PC-3 (cell line): Measurements from ENCODE around the gene RNASE13. TPM values are rescaled to one million over a fixed set of nuclear protein-coding genes. Genes with fewer than 3 reads are reported as not detected.

ENCODE experiments used
- ATAC-seq: fragments of 200-7000 bp; cut with Tn5 transposase; 2 replicates; pipeline ENCODE4 v1.9.1; 2020; ENCODE audit warnings: mild to moderate bottlenecking, moderate library complexity
- BruUV-seq: library from RNA; stranded (reverse); fragments of 400-500 nt; replicated peaks from 2 replicates; lab custom pipeline; 2021; lab: Mats Ljungman, UMichigan
- CTCF ChIA-PET: fragments of 300-600 bp; sonication (Branson Sonifier 250); formaldehyde crosslinking; loops from one replicate; lab custom pipeline; 2022; ENCODE audit warnings: antibody characterized with exemption; lab: Charles Lee
- POLR2A ChIA-PET: fragments of 300-600 bp; sonication (Branson Sonifier 250); formaldehyde crosslinking; loops from one replicate; lab custom pipeline; 2022; ENCODE audit warnings: antibody characterized with exemption; ENCODE audit not compliant: unreplicated experiment; lab: Charles Lee
- DNase-seq: peaks from one replicate; pipeline ENCODE4 v3.0.0-alpha.2; 2015
- H2AFZ ChIP-seq: fragments of 300-600 bp; sonication (generic); 2 replicates; pipeline ENCODE4 v1.6.0; 2016; ENCODE audit warnings: antibody characterized with exemption, low read length
- H3F3A ChIP-seq: fragments of 300-600 bp; sonication (generic); one replicate; pipeline ENCODE4 v1.6.0; 2017; ENCODE audit warnings: antibody characterized with exemption, low read length, control low read depth, mild to moderate bottlenecking; ENCODE audit not compliant: unreplicated experiment
- H3K27ac ChIP-seq: fragments of 300-600 bp; sonication (generic); 2 replicates; pipeline ENCODE4 v1.5.1; 2016; ENCODE audit warnings: mild to moderate bottlenecking, low read length
- H3K27me3 ChIP-seq: fragments of 300-600 bp; sonication (generic); 2 replicates; pipeline ENCODE4 v1.6.1; 2016; ENCODE audit warnings: low read length, mixed read lengths
- H3K36me3 ChIP-seq: fragments of 300-600 bp; sonication (generic); 2 replicates; pipeline ENCODE4 v1.6.1; 2016; ENCODE audit warnings: low read depth, mixed run types, low read length, mixed read lengths
- H3K4me1 ChIP-seq: fragments of 300-600 bp; sonication (generic); 2 replicates; pipeline ENCODE4 v1.5.1; 2016; ENCODE audit warnings: low read length; ENCODE audit not compliant: insufficient read depth
- H3K4me2 ChIP-seq: fragments of 300-600 bp; sonication (generic); 2 replicates; pipeline ENCODE4 v1.6.0; 2016; ENCODE audit warnings: low read length
- H3K4me3 ChIP-seq: fragments of 300-600 bp; sonication (generic); 2 replicates; pipeline ENCODE4 v1.5.1; 2016; ENCODE audit warnings: mild to moderate bottlenecking, low read length, mixed read lengths
- H3K79me2 ChIP-seq: fragments of 300-600 bp; sonication (generic); 2 replicates; pipeline ENCODE4 v1.6.1; 2017; ENCODE audit warnings: low read length, mixed read lengths
- H3K9ac ChIP-seq: fragments of 300-600 bp; sonication (generic); 2 replicates; pipeline ENCODE4 v1.6.0; 2016; ENCODE audit warnings: mild to moderate bottlenecking, low read length
- H3K9me2 ChIP-seq: fragments of 300-600 bp; sonication (generic); replicated peaks from 2 replicates; pipeline ENCODE4 v1.6.1; 2016; ENCODE audit warnings: mixed run types, low read length, mixed read lengths
- H3K9me3 ChIP-seq: fragments of 300-600 bp; sonication (generic); 2 replicates; pipeline ENCODE4 v1.6.1; 2016; ENCODE audit warnings: low read length, mixed read lengths
- H4K20me1 ChIP-seq: fragments of 300-600 bp; sonication (generic); 2 replicates; pipeline ENCODE4 v1.6.1; 2016; ENCODE audit warnings: low read length, mixed read lengths
- EZH2 ChIP-seq: fragments of 300-600 bp; sonication (generic); IDR thresholded peaks from one replicate; pipeline ENCODE4 v1.6.1; 2017; ENCODE audit warnings: antibody characterized with exemption, mild to moderate bottlenecking, low read length; ENCODE audit not compliant: unreplicated experiment
- EZH2phosphoT487 ChIP-seq: fragments of 300-600 bp; sonication (generic); IDR thresholded peaks from 2 replicates; pipeline ENCODE4 v1.6.1; 2018; ENCODE audit warnings: mild to moderate bottlenecking, antibody characterized with exemption, low read length, borderline replicate concordance
- intact Hi-C: fragments of 100-400 bp; cut with micrococcal nuclease; formaldehyde crosslinking; loops from 2 replicates; pipeline ENCODE4 v1.9.0; 2023
- total RNA-seq: library from RNA; depleted of rRNA; stranded (reverse); fragments of >200 nt; gene quantifications from 2 replicates; pipeline ENCODE4 v1.2.3, GENCODE V29; 2014
- TF ChIP-seq, protein P1 (sequence below): fragments of 300-600 bp; sonication (generic); conservative IDR thresholded peaks from 2 replicates; pipeline ENCODE4 v1.5.1; 2017; ENCODE audit warnings: antibody characterized with exemption, low read depth, mild to moderate bottlenecking, low read length

RNASE13 gene
- total RNA-seq, 1 experiment from 2014 or later: not detected

DNA sequence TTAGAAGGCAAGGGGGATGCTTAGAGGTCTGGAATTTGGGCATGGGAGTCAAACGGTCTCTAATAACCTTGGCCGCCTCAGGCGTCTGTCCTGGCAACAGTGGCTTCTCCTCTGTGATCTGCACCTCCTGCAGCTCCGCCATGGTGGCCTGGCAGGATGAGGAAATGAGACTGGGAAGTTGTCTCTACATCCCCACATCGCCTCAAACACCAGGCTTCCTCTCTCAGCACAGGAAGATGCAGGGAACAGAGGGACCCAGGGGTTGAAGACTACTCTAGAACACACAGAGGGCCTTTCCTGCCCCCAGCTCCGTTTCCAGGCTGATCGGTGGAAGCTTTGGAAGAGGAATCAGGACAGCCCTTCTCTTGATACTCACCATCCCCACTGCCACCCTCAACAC lies 11.4 kb downstream of the RNASE13 start:
- Histone ChIP-seq H3K9me2 (no peaks in the 10 kb centered on the region), H3K9ac (no peak overlapping the region), H3K79me2 (no peaks in the 10 kb centered on the region), H2AFZ (no peak overlapping the region), H4K20me1 (no peaks in the 10 kb centered on the region), H3K27ac (no peak overlapping the region), H3K36me3 (no peaks in the 10 kb centered on the region), H3K4me3 (no peak overlapping the region), H3K4me1 (0 out of 2 replicates have a peak, but pooled peaks cover 4% of the 10 kb centered on the region), H3K27me3 (peaks cover 66% of the 10 kb centered on the region), H3K4me2 (no peak overlapping the region), H3F3A (no peaks in the 10 kb centered on the region), H3K9me3 (no peaks in the 10 kb centered on the region)
- no peak for DNase-seq
- no TSS peak for BruUV-seq
- ATAC-seq: no peak
- POLR2A ChIA-PET: no interaction called here
- CTCF ChIA-PET: interaction anchor here (0.5 kb wide), 1 partner anchor 45 kb away, joined by 3 read pairs; no protein-coding TSS in a partner anchor
- intact Hi-C loops: no loop called here
- no peak for TF ChIP-seq EZH2phosphoT487

DNA sequence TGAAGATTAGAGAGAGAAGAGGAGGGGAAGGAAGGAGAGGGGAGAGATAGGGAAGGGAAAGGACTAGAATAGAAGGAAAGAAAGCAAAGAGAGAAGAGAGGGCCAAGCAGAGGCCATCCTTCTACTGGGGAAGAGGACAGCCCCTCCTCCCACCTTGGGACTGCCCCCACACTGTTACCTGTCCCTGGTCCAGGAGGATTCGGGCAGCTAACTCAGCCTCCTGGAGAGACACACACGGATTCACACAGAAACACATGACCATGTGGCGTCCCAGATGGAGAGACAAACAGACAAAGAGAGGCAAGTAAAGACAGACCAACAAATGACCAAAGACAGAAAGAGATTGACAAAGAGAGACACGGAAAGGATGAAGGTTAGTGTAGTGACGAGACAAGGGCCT lies 11.9 kb downstream of the RNASE13 start:
- ATAC-seq (no peak), DNase-seq (no peak)
- Histone ChIP-seq H3K9me3 (no peaks in the 10 kb centered on the region), H3K9ac (no peak overlapping the region), H3K9me2 (no peaks in the 10 kb centered on the region), H3K4me1 (0 out of 2 replicates have a peak, but pooled peaks cover 4% of the 10 kb centered on the region), H4K20me1 (no peaks in the 10 kb centered on the region), H3K79me2 (no peaks in the 10 kb centered on the region), H3F3A (no peaks in the 10 kb centered on the region), H3K4me3 (no peak overlapping the region), H3K27ac (no peak overlapping the region), H3K36me3 (no peaks in the 10 kb centered on the region), H3K27me3 (peaks cover 66% of the 10 kb centered on the region), H3K4me2 (no peak overlapping the region), H2AFZ (no peak overlapping the region)
- ChIA-PET POLR2A (no interaction called here), CTCF (no interaction called here)
- intact Hi-C loops: no loop called here
- TF ChIP-seq, protein P1, sequence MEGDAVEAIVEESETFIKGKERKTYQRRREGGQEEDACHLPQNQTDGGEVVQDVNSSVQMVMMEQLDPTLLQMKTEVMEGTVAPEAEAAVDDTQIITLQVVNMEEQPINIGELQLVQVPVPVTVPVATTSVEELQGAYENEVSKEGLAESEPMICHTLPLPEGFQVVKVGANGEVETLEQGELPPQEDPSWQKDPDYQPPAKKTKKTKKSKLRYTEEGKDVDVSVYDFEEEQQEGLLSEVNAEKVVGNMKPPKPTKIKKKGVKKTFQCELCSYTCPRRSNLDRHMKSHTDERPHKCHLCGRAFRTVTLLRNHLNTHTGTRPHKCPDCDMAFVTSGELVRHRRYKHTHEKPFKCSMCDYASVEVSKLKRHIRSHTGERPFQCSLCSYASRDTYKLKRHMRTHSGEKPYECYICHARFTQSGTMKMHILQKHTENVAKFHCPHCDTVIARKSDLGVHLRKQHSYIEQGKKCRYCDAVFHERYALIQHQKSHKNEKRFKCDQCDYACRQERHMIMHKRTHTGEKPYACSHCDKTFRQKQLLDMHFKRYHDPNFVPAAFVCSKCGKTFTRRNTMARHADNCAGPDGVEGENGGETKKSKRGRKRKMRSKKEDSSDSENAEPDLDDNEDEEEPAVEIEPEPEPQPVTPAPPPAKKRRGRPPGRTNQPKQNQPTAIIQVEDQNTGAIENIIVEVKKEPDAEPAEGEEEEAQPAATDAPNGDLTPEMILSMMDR: no peak
- BruUV-seq: no TSS peak

DNA sequence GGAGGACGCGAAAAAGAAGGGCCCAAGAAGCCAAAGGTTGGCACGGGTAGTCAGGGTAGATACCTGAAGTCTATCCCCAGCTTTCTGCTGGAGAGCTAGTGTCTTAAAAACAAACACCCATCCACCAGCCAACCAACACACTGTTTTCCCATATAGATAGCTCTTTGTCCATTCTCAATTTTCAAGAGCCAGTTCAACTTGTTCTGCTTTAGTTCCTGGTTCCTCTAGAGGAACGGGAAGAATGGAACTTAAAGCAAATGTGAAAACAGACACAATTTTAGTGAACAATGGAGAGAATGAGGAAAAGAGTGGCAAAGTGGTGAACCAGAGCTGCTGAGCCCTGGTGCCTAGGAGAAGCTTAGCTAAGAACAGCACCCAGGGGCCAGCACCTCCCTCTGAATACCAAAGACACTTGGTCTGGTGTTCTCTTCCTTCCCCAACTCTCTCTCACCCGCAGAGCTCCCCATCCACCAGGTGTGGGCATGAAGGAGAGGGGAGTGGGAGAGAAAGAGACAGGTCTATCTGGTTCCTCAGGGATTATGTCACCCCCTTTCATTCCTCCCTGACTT lies 13.5 kb downstream of the RNASE13 start:
- Histone ChIP-seq H2AFZ (no peak overlapping the region), H3K4me2 (no peak overlapping the region), H3K9ac (no peak overlapping the region), H3K27ac (no peak overlapping the region), H4K20me1 (no peaks in the 10 kb centered on the region), H3K4me3 (no peak overlapping the region), H3K27me3 (peaks cover 65% of the 10 kb centered on the region), H3K79me2 (no peaks in the 10 kb centered on the region), H3K9me3 (no peaks in the 10 kb centered on the region), H3K9me2 (no peaks in the 10 kb centered on the region), H3K4me1 (0 out of 2 replicates have a peak, but pooled peaks cover 4% of the 10 kb centered on the region), H3F3A (no peaks in the 10 kb centered on the region), H3K36me3 (no peaks in the 10 kb centered on the region)
- intact Hi-C loops: no loop called here
- ChIA-PET POLR2A (no interaction called here), CTCF (no interaction called here)
- ATAC-seq (no peak), DNase-seq (no peak)
- TF ChIP-seq EZH2 (no peak), EZH2phosphoT487 (no peak)
- TF ChIP-seq, protein P1: no peak
- no TSS peak for BruUV-seq
